IMR-90 (cell line): ENCODE measurements around the gene PLD2.

Experiments
- BHLHE40 ChIP-seq: fragments of 150-350 bp; IDR thresholded peaks from 2 replicates; pipeline ENCODE4 v1.6.1; 2016; ENCODE audit warnings: mild to moderate bottlenecking, low read depth, low read length
- CEBPB ChIP-seq: IDR thresholded peaks from 2 replicates; pipeline ENCODE4 v1.6.1; 2012; ENCODE audit warnings: low read depth, low read length, improper control_type of control experiment
- CHD1 ChIP-seq: IDR thresholded peaks from 2 replicates; pipeline ENCODE4 v1.6.1; 2012; ENCODE audit warnings: low read depth, low read length, improper control_type of control experiment
- MAFK ChIP-seq: IDR thresholded peaks from 2 replicates; pipeline ENCODE4 v1.6.1; 2012; ENCODE audit warnings: low read depth, low read length, improper control_type of control experiment
- MAZ ChIP-seq: IDR thresholded peaks from 2 replicates; pipeline ENCODE4 v1.6.1; 2012; ENCODE audit warnings: low read depth, mild to moderate bottlenecking, low read length, improper control_type of control experiment, moderate library complexity, borderline replicate concordance
- MXI1 ChIP-seq: IDR thresholded peaks from 2 replicates; pipeline ENCODE4 v1.6.1; 2012; ENCODE audit warnings: low read depth, mild to moderate bottlenecking, low read length, moderate library complexity, borderline replicate concordance
- NFE2L2 ChIP-seq: fragments of 150-350 bp; IDR thresholded peaks from 2 replicates; pipeline ENCODE4 v1.6.1; 2016; ENCODE audit warnings: low read depth, mild to moderate bottlenecking, low read length
- POLR2A ChIP-seq: IDR thresholded peaks from 2 replicates; pipeline ENCODE4 v1.6.1; 2012; ENCODE audit warnings: mild to moderate bottlenecking, low read depth, low read length
- RFX5 ChIP-seq: IDR thresholded peaks from 2 replicates; pipeline ENCODE4 v1.8.0; 2012; ENCODE audit warnings: low read depth, mild to moderate bottlenecking, low read length, moderate library complexity
- SMC3 ChIP-seq: fragments of 150-350 bp; IDR thresholded peaks from 2 replicates; pipeline ENCODE4 v1.6.1; 2016; ENCODE audit warnings: low read depth, mild to moderate bottlenecking, antibody characterized with exemption, low read length, moderate library complexity
- TF ChIP-seq, protein P1 (sequence below): conservative IDR thresholded peaks from 2 replicates; pipeline ENCODE4 v1.5.1; 2012; ENCODE audit warnings: mild to moderate bottlenecking, low read depth, low read length, improper control_type of control experiment
- TF ChIP-seq, protein P2 (sequence below): fragments of 150-350 bp; IDR thresholded peaks from 2 replicates; pipeline ENCODE4 v1.6.1; 2017; ENCODE audit warnings: mild to moderate bottlenecking, antibody characterized with exemption, low read length, low read depth
- TF ChIP-seq, protein P3 (sequence below): fragments of 150-350 bp; IDR thresholded peaks from 2 replicates; pipeline ENCODE4 v1.6.1; 2016; ENCODE audit warnings: low read depth, mild to moderate bottlenecking, low read length, moderate library complexity, borderline replicate concordance

DNA sequence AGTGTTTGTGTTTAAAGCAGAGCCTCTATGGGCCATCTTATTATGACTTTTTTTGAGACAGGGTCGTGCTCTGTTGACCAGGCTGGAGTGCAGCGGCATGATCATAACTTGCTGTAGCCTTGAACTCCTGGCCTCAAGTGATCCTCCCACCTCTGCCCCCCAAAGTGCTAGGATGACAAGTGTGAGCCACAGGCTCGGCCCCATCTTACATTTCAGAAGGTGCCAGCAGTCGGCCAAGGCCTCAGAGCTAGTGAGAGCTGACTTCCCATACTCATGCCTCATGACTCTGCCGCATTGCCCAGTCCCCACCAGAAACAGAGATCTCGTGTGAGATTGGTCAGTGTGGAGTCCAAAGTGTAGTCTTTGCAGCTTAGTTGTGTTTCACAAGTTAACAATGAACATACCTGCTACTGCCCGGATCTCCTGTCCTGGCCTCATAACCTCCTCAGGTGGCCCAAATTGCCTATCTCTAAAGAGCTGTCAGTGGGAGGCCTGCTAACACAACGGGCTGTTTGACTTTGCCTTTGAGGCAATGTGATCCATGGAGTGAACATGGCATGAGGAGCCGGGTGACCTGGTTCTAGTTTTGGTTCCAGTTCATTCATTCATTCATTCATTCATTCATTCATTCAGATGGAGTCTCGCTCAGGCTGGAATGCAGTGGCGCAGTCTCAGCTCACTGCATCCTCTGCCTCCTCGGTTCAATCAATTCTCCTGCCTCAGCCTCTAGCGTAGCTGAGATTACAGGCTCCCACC is 39.9 kb downstream of the PLD2 start:
- TF ChIP-seq, protein P1, sequence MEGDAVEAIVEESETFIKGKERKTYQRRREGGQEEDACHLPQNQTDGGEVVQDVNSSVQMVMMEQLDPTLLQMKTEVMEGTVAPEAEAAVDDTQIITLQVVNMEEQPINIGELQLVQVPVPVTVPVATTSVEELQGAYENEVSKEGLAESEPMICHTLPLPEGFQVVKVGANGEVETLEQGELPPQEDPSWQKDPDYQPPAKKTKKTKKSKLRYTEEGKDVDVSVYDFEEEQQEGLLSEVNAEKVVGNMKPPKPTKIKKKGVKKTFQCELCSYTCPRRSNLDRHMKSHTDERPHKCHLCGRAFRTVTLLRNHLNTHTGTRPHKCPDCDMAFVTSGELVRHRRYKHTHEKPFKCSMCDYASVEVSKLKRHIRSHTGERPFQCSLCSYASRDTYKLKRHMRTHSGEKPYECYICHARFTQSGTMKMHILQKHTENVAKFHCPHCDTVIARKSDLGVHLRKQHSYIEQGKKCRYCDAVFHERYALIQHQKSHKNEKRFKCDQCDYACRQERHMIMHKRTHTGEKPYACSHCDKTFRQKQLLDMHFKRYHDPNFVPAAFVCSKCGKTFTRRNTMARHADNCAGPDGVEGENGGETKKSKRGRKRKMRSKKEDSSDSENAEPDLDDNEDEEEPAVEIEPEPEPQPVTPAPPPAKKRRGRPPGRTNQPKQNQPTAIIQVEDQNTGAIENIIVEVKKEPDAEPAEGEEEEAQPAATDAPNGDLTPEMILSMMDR = no peak
- TF ChIP-seq SMC3 = no peak
- TF ChIP-seq, protein P2, sequence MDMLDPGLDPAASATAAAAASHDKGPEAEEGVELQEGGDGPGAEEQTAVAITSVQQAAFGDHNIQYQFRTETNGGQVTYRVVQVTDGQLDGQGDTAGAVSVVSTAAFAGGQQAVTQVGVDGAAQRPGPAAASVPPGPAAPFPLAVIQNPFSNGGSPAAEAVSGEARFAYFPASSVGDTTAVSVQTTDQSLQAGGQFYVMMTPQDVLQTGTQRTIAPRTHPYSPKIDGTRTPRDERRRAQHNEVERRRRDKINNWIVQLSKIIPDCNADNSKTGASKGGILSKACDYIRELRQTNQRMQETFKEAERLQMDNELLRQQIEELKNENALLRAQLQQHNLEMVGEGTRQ = no peak
- TF ChIP-seq CEBPB = no peak
- TF ChIP-seq, protein P3, sequence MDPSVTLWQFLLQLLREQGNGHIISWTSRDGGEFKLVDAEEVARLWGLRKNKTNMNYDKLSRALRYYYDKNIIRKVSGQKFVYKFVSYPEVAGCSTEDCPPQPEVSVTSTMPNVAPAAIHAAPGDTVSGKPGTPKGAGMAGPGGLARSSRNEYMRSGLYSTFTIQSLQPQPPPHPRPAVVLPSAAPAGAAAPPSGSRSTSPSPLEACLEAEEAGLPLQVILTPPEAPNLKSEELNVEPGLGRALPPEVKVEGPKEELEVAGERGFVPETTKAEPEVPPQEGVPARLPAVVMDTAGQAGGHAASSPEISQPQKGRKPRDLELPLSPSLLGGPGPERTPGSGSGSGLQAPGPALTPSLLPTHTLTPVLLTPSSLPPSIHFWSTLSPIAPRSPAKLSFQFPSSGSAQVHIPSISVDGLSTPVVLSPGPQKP = no peak
- no peak for TF ChIP-seq BHLHE40
- TF ChIP-seq POLR2A = no peak
- TF ChIP-seq MAZ = no peak
- no peak for TF ChIP-seq NFE2L2
- TF ChIP-seq MXI1 = no peak
- TF ChIP-seq CHD1 = no peak
- no peak for TF ChIP-seq RFX5
- TF ChIP-seq MAFK = no peak
